Stimulated activated naive CD8-positive, alpha-beta T cell treated with anti-CD3 and anti-CD28 coated beads, Interleukin-15, Interleukin-2, amounts not matched to agents 100 ng/mL and 50 ng/mL, for 24 hours (primary cell): ENCODE measurements around the gene CACNA2D1.

Experiments
- H3K27ac Mint-ChIP-seq: one replicate; pipeline ENCODE4 v1.8.0; 2021; ENCODE audit warnings: mild to moderate bottlenecking, mixed read lengths
- H3K27me3 Mint-ChIP-seq: one replicate; pipeline ENCODE4 v1.8.0; 2021; ENCODE audit warnings: mixed read lengths
- H3K36me3 Mint-ChIP-seq: one replicate; pipeline ENCODE4 v1.8.0; 2021; ENCODE audit warnings: low read depth, mixed read lengths
- H3K4me1 Mint-ChIP-seq: one replicate; pipeline ENCODE4 v1.8.0; 2021; ENCODE audit warnings: low read depth, mixed read lengths
- H3K4me3 Mint-ChIP-seq: one replicate; pipeline ENCODE4 v1.8.0; 2021; ENCODE audit warnings: mild to moderate bottlenecking, mixed read lengths
- H3K9me3 Mint-ChIP-seq: one replicate; pipeline ENCODE4 v1.8.0; 2021; ENCODE audit warnings: mixed read lengths

CACNA2D1 gene

GRCh38 chr7:82124445-82124844 lies 319.1 kb downstream of the CACNA2D1 start:
- no peak overlapping the region for H3K4me3 Mint-ChIP-seq
- H3K9me3 Mint-ChIP-seq = peaks cover under 1% of the 10 kb centered on the region
- H3K4me1 Mint-ChIP-seq = no peaks in the 10 kb centered on the region
- no peaks in the 10 kb centered on the region for H3K36me3 Mint-ChIP-seq
- H3K27ac Mint-ChIP-seq = no peak overlapping the region
- no peaks in the 10 kb centered on the region for H3K27me3 Mint-ChIP-seq

GRCh38 chr7:82122275-82122674 lies 321.3 kb downstream of the CACNA2D1 start:
- Mint-ChIP-seq H3K4me1 (no peaks in the 10 kb centered on the region), H3K4me3 (no peak overlapping the region), H3K27ac (no peak overlapping the region), H3K9me3 (no peaks in the 10 kb centered on the region), H3K27me3 (no peaks in the 10 kb centered on the region), H3K36me3 (no peaks in the 10 kb centered on the region)

GRCh38 chr7:82114237-82114636 lies 329.3 kb downstream of the CACNA2D1 start:
- Mint-ChIP-seq H3K36me3 (no peaks in the 10 kb centered on the region), H3K27ac (no peak overlapping the region), H3K27me3 (no peaks in the 10 kb centered on the region), H3K4me3 (no peak overlapping the region), H3K9me3 (no peaks in the 10 kb centered on the region), H3K4me1 (no peaks in the 10 kb centered on the region)

- H3K9me3 Mint-ChIP-seq = no peaks in the 10 kb centered on the region
- H3K36me3 Mint-ChIP-seq = no peaks in the 10 kb centered on the region
- H3K4me1 Mint-ChIP-seq = no peaks in the 10 kb centered on the region
- H3K27me3 Mint-ChIP-seq = no peaks in the 10 kb centered on the region
- no peak overlapping the region for H3K4me3 Mint-ChIP-seq
- no peak overlapping the region for H3K27ac Mint-ChIP-seq
Observed at GRCh38 chr7:82110146-82110840, 333.3 kb downstream of the CACNA2D1 start.

GRCh38 chr7:82109288-82109687 lies 334.3 kb downstream of the CACNA2D1 start:
- Mint-ChIP-seq H3K4me1 (no peaks in the 10 kb centered on the region), H3K27me3 (no peaks in the 10 kb centered on the region), H3K9me3 (no peaks in the 10 kb centered on the region), H3K4me3 (no peak overlapping the region), H3K36me3 (no peaks in the 10 kb centered on the region), H3K27ac (no peak overlapping the region)

- Mint-ChIP-seq H3K27ac (no peak overlapping the region), H3K4me1 (no peaks in the 10 kb centered on the region), H3K4me3 (no peak overlapping the region), H3K36me3 (no peaks in the 10 kb centered on the region), H3K9me3 (no peaks in the 10 kb centered on the region), H3K27me3 (no peaks in the 10 kb centered on the region)
Observed at GRCh38 chr7:82106201-82106600, 337.4 kb downstream of the CACNA2D1 start.

- Mint-ChIP-seq H3K9me3 (no peaks in the 10 kb centered on the region), H3K27me3 (no peaks in the 10 kb centered on the region), H3K27ac (no peak overlapping the region), H3K4me3 (no peak overlapping the region), H3K4me1 (no peaks in the 10 kb centered on the region), H3K36me3 (no peaks in the 10 kb centered on the region)
Observed at GRCh38 chr7:82105463-82105862, 338.1 kb downstream of the CACNA2D1 start.

GRCh38 chr7:82098414-82098813 lies 345.2 kb downstream of the CACNA2D1 start:
- H3K27me3 Mint-ChIP-seq = no peaks in the 10 kb centered on the region
- no peaks in the 10 kb centered on the region for H3K36me3 Mint-ChIP-seq
- H3K4me1 Mint-ChIP-seq = no peaks in the 10 kb centered on the region
- no peak overlapping the region for H3K4me3 Mint-ChIP-seq
- no peaks in the 10 kb centered on the region for H3K9me3 Mint-ChIP-seq
- no peak overlapping the region for H3K27ac Mint-ChIP-seq

GRCh38 chr7:82091126-82091684 lies 352.4 kb downstream of the CACNA2D1 start:
- Mint-ChIP-seq H3K4me1 (no peaks in the 10 kb centered on the region), H3K36me3 (no peaks in the 10 kb centered on the region), H3K4me3 (no peak overlapping the region), H3K27ac (no peak overlapping the region), H3K27me3 (no peaks in the 10 kb centered on the region), H3K9me3 (no peaks in the 10 kb centered on the region)

- H3K9me3 Mint-ChIP-seq = no peaks in the 10 kb centered on the region
- no peaks in the 10 kb centered on the region for H3K27me3 Mint-ChIP-seq
- H3K36me3 Mint-ChIP-seq = no peaks in the 10 kb centered on the region
- no peak overlapping the region for H3K4me3 Mint-ChIP-seq
- no peak overlapping the region for H3K27ac Mint-ChIP-seq
- H3K4me1 Mint-ChIP-seq = no peaks in the 10 kb centered on the region
Observed at GRCh38 chr7:82087099-82087498, 356.5 kb downstream of the CACNA2D1 start.

GRCh38 chr7:82085116-82085515 lies 358.5 kb downstream of the CACNA2D1 start:
- no peaks in the 10 kb centered on the region for H3K9me3 Mint-ChIP-seq
- no peaks in the 10 kb centered on the region for H3K4me1 Mint-ChIP-seq
- no peaks in the 10 kb centered on the region for H3K36me3 Mint-ChIP-seq
- no peak overlapping the region for H3K4me3 Mint-ChIP-seq
- H3K27me3 Mint-ChIP-seq = no peaks in the 10 kb centered on the region
- no peak overlapping the region for H3K27ac Mint-ChIP-seq

- Mint-ChIP-seq H3K4me3 (no peak overlapping the region), H3K4me1 (no peaks in the 10 kb centered on the region), H3K36me3 (no peaks in the 10 kb centered on the region), H3K9me3 (no peaks in the 10 kb centered on the region), H3K27me3 (no peaks in the 10 kb centered on the region), H3K27ac (no peak overlapping the region)
Observed at GRCh38 chr7:82081644-82082224, 361.8 kb downstream of the CACNA2D1 start.

GRCh38 chr7:82080254-82080927 lies 363.2 kb downstream of the CACNA2D1 start:
- H3K4me1 Mint-ChIP-seq = no peaks in the 10 kb centered on the region
- no peaks in the 10 kb centered on the region for H3K9me3 Mint-ChIP-seq
- no peaks in the 10 kb centered on the region for H3K27me3 Mint-ChIP-seq
- H3K27ac Mint-ChIP-seq = no peak overlapping the region
- H3K36me3 Mint-ChIP-seq = no peaks in the 10 kb centered on the region
- no peak overlapping the region for H3K4me3 Mint-ChIP-seq

GRCh38 chr7:82079527-82079926 lies 364.1 kb downstream of the CACNA2D1 start:
- Mint-ChIP-seq H3K36me3 (no peaks in the 10 kb centered on the region), H3K27ac (no peak overlapping the region), H3K4me3 (no peak overlapping the region), H3K9me3 (no peaks in the 10 kb centered on the region), H3K27me3 (no peaks in the 10 kb centered on the region), H3K4me1 (no peaks in the 10 kb centered on the region)

GRCh38 chr7:82078807-82079206 lies 364.8 kb downstream of the CACNA2D1 start:
- H3K36me3 Mint-ChIP-seq = no peaks in the 10 kb centered on the region

More at GRCh38 chr7:82078807-82079206, 364.8 kb downstream of the CACNA2D1 start:
- no peaks in the 10 kb centered on the region for H3K4me1 Mint-ChIP-seq
- no peaks in the 10 kb centered on the region for H3K9me3 Mint-ChIP-seq
- H3K4me3 Mint-ChIP-seq = no peak overlapping the region
- no peak overlapping the region for H3K27ac Mint-ChIP-seq
- H3K27me3 Mint-ChIP-seq = no peaks in the 10 kb centered on the region
